ENCODE data around the gene IGFBPL1.

IGFBPL1 gene

GRCh38 chr9:38359297-38359653 lies 65.0 kb downstream of the IGFBPL1 start:
- in situ Hi-C loops (cut with MboI; ENCODE audit: low sequenced_read_pairs) = loop anchor here (25.0 kb wide), 5 partner anchors 222 to 897 kb away; partner anchors contain the start of genes FBXO10, TOMM5 and ZBTB5

- in situ Hi-C loops (cut with MboI; ENCODE audit: low sequenced_read_pairs) = loop anchor here (25.0 kb wide), 5 partner anchors 221 to 896 kb away; partner anchors contain the start of genes FBXO10, TOMM5 and ZBTB5
These were observed 65.6 kb downstream of the IGFBPL1 start for GRCh38 chr9:38358390-38359296.

GRCh38 chr9:38357350-38358114 lies 66.7 kb downstream of the IGFBPL1 start:
- in situ Hi-C loops (cut with MboI; ENCODE audit: low sequenced_read_pairs) = loop anchor here (25.0 kb wide), 5 partner anchors 220 to 895 kb away; partner anchors contain the start of genes FBXO10, TOMM5 and ZBTB5

- in situ Hi-C loops (cut with MboI; ENCODE audit: low sequenced_read_pairs) = loop anchor here (25.0 kb wide), 5 partner anchors 220 to 895 kb away; partner anchors contain the start of genes FBXO10, TOMM5 and ZBTB5
These were observed 67.4 kb downstream of the IGFBPL1 start for GRCh38 chr9:38356851-38357250.
